Cerebellar nuclear complex (tissue), 1 donor: ENCODE data around the gene STEEP1.
A peak's percentile ranks its signal among the peaks of the same experiment; 100 is the strongest.
"Not testable (repeated sequence)": the region's sequence is repeated elsewhere in the genome, so short reads cannot be mapped to it uniquely, and the experiment has no call there.

Experiments
- DNase-seq, 2 experiments: peaks; one replicate each; lab custom pipeline; 2025; lab: John Stamatoyannopoulos, UW

STEEP1 gene

DNA sequence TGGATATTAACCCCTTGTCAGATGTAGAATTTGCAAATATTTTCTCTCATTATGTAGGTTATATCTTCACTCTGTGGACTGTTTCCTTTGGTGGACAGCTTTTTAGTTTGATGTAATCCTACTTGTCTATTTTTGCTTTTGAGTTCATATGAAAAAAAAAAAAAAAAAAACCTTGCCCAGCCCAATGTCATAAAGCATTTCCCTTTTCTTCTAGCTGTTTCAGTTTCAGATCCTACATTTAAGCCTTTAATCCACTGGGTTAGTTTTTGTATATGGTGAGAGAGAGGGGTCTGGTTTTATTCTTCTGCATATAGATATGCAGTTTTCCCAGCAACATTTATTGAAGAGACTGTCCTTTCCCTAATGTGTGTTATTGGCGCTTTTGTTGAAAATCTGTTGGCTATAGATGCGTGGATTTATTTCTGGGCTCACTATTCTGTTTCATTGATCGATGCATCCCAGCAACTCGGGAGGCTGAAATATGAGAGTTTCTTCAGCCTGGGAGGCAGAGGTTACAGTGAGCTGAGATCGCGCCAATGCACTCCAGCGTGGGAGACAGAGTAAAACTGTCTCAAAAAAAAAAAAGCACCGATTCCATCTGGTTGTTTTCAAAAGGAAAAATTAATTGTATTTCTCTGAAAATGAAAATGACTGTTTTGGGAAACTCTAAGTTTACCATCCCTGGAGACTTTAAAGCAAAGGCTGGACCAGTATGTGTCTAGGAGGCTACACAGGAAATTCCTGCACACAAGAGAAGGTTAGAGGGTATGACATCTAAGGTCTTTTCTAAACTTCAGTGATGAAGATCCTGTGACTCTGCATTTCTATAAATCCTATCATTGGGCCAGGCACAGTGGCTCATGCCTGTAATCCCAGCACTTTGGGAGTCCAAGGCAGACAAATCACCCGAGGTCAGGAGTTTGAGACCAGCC lies 35.6 kb downstream of the STEEP1 start:
- no peak for DNase-seq

DNA sequence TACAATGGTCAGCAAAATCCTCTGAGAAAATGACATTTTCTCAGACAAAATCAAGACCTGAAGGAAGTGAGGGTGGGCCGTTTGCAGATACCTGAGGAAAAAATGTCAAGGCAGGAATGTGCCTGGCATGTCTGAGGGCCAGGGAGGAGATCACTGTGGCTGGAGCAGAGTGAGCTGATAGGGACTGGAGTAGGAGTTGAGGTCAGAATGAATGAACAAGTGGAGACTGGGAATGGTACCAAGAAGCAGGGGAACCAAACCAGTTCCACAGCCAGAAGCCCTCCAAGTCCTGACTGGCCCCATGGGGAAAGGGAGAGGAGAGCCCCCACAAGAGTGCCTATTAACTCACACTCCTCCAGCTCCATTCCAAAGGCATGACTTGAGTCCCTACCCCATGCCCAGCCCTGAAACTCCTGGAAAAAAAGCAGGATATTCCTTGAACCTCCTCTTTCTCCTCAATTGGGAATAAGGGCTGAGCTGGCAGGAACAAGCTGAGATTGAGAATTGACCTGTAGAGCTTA lies 41.5 kb downstream of the STEEP1 start:
- DNase-seq: no peak

DNA sequence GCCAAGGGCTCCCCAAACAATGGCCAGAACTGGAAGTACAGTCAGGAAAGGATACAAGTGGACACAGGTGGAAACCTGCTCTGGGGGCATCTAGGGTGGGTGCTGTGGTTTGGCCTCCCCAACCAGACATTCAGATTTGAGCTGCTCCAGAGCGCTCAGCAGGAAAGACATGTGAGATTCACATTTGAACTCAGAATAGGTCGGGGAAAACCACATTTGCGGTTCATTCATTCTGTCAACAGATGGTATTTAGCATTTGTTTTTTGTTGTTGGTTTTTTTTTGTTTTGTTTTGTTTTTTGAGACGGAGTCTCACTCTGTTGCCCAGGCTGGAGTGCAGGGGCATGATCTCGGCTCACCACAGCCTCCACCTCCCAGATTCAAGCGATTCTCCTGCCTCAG lies 44.0 kb downstream of the STEEP1 start:
- no peak for DNase-seq

DNA sequence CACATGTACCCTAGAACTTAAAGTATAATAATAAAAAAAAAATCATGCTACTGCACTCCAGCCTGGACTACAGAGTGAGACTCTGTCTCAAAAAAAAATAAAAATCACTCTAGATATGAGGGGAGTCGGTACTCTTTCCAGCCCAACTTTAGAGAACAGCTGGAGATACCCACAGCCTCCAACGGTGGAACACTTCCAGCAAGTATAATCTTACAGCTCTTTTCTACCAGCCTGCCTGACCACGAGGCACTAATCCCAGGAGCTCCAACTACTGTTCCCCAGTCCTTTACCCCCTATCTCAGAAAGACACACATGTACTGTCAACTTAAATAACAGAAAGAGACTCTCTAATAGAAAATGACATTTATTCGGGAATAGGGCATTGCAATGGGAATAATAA lies 46.8 kb downstream of the STEEP1 start:
- no peak for DNase-seq

DNA sequence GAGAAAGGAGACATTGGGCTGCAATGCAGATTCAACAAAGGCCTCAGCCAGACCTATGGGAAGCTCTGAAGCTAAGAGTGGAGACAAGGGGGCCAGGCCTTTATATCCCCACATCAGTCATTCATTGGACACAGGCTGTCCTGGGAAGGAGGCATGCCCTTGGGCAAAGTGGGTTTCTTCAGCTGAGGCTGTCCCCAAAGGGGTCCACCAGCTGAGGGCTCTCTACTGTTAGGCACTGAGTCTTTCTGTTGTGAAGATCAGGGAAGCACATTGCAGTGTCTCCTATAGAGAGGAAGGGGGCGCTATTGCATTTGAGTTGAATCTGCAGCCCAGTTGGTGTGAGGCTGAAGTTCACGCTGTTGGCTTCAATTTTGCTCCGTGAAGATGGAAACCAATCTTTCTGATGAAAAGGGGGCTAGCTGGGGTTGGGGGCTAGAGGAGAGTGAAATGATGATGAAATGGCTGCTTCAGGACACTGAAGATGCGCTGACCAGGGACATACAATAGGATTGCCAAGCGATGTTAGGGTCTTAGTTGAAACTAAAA lies 49.0 kb downstream of the STEEP1 start:
- no peak for DNase-seq

DNA sequence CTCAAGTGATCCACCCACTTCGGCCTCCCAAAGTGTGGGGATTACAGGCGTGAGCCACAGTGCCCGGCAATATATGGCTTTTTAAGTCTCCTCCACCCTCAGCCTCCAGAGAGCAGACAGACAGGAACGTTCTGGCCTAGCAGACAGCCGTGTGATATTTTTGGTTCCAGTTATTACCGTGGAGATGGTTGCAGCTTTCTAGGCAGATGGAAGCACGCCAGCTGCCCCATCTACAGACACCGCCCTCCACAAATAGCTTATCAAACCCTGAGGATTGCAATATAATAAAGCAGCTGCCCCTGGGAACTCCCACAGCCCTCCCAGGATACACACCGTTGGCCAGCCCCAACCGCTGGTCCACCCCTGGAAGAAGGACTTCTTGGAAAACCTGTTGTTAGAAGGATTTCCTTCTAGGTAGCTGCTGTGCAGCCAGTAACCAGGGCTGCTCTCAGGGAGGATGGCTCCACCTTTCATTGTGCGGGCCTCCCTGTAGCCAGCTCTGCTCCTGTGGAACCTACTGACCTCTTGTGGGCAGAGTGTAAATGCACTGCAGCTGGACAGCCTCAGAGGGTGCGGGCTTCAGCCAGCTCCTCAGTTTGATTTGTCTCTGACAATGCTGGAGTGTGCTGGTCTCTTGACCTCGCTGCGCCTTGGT lies 52.9 kb downstream of the STEEP1 start:
- no peak for DNase-seq

DNA sequence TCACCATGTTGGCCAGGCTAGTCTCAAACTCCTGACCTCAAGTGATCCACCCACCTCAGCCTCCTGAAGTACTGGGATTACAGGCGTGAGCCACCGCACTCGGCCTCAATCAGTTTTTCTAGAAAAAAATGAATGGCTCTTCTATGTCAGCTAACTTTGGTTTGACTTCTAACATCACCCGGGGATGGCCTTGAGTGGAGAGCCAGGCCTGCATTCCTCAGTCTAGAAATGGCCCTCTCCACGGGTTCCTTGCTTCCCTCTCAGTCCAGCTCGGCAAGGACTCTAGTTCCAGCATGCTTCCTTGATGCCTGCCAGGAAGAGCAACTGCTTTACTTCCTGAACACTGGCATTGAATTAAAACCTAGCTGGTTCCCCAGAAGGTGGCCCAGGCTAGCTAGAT lies 58.0 kb downstream of the STEEP1 start:
- DNase-seq: no peak

DNA sequence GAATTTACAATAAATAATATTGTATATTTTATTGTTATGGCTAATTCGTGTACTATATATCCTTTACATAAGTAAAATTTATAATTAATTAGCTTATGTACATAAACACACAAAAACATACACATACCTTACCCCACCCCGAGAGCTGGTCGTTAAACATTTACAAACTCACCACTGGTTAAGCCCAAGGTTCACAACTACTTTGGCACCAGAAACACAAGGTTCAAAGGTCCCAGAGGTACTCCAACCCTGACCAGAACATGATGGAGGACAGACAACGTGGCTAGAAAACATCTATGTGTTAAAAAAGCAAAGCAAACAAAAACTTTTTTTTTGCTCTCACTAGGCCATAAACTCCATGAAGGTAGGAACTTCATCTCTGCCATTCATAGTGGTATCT lies 59.3 kb downstream of the STEEP1 start:
- DNase-seq: no peak

DNA sequence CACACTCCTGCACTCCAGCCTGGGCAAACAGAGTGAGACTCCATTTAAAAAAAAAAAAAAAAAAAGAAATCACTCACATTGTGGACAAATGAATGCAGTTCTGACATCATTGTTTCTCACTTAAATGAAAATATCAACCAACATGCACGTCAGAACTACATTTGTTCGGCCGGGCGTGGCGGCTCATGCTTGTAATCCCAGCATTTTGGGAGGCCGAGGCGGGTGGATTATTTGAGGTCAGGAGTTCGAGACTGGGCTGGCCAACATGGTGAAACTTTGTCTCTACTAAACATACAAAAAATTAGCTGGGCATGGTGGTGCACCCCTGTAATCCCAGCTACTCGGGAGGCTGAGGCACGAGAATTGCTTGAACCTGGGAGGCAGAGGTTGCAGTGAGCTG lies 60.1 kb downstream of the STEEP1 start:
- not testable (repeated sequence) for DNase-seq

DNA sequence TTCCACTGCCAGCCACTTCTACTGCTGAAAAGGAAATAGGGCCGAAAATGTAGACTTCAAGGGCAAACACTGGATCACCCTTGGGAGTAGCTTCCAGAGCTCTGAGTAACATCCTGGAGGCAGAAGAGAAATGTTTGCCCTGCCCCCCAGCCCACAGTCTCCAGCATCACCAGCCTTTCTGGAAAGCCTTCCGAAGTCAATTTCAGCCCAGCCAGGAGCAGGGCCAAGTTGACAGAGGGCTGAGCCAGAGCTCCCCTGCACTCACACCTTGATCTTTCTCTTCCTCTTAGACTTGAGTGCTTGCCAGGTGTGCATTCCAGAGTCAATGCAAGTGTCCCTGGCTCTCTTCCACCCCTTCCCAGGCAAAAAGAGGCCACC lies 61.7 kb downstream of the STEEP1 start:
- peak in 1 of 2 experiments; percentile 9 for DNase-seq

DNA sequence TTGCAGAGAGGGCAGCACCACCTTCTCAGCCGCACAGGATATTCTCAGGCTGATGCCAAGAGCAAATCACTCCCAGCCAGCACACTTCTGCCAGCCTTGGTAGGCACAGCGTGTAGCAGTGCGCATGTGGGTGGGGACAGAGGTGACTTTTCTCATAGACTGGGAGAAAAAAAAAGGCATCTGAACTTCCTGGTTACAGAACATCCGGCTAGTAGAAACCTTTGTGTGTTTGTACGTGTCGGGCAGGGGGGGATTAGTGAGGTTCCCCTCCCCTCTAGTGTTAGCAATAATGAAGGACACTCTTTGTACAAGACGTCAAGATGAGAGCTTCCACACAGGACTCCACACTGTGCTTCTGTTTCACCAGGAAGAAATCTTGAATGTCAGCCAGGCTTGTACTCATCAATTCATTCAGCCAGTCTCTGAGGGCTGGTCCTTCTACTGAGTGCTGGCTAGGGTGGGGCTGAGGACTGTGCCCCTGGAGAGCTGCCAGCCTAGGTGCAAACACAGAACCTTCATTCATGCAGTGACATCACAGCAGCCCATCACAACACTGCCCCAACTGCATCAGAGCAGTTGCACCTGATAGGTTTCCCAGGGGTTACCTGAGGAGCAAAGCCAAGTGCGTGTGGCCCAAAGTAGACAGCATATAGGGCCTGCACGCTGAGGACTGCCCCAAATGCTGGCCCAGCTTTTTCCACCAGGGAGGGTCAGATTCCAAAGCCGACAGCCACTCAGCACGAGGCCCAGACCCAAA lies 62.3 kb downstream of the STEEP1 start:
- no peak for DNase-seq

DNA sequence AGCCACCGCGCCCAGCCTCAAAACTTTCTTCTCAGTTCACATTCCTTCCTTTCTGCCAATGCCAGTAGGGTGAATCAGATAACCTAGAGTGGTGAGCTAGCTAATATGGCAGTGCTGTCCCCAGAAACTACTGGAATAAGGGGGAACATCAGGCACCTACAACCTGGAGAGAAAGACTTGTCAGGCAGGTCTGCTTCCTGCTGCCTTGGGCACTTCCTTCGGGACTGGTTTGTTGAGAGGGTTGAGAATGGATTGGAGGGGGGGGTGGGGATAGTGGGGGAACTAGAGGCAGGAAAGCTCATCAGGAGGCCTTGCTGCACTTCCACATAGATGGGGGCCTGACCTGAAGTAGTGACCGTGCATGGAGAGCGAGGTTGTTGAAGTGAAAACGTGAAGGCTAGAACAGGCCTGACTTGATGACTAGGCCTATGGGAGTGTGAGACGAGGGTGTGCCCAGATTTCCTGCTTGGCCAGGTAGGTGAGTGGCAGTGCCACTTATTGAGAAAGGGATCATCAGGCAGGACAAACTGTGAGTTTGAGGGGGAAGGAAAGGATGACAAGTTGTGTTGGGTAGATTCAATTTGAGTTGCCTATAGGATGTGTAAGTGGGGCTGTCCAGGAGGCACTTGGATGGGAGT lies 63.6 kb downstream of the STEEP1 start:
- no peak for DNase-seq

DNA sequence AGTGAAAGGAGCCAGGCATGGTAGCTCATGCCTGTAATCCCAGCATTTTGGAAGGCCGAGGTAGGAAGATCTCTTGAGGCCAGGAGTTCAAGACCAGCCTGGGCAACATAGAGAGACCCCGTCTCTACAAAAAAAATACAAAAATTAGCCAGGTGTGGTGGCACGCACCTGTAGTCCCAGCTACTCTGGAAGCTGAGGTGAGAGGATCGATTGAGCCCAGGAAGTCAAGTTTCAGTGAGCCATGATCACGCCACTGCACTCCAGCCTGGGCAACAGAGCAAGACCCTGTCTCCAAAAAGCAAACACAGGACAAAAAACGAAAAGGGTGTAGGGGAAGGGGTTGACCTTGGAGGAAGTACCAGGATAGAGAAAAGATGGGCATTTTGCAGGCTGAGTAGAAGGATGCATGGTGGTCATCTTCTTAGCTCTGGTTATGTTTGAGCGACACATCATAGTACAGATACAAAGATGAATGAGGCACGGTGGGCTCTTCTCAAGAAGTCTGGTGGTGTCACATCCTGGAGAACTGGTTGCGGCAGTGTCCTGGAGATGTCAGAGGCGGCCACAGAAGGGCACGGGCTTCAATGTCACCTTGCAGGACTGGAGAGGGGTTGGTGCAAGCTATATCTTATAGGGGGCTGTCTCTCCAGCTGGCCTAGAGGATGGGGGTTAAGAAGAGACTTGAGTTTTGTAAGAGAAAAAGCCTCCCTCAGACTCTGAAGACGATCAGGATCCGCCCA lies 65.0 kb downstream of the STEEP1 start:
- DNase-seq: no peak

DNA sequence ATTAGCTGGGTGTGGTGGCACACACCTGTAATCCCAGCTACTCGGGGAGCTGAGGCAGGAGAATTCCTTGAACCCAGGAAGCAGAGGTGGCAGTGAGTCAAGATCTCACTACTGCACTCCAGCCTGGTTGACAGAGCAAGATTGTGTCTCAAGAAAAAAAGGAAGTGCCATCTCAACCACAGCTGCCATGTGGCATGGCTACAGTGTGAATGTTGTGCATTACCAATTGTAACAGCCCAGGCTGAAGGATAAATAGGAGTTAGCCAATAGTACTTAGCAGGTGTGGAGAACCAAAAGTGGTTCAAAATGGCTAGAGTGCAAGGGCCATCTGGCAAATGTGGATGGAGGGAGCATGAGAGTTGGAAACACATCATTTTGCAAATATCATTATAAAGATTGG lies 68.0 kb downstream of the STEEP1 start:
- DNase-seq: no peak

DNA sequence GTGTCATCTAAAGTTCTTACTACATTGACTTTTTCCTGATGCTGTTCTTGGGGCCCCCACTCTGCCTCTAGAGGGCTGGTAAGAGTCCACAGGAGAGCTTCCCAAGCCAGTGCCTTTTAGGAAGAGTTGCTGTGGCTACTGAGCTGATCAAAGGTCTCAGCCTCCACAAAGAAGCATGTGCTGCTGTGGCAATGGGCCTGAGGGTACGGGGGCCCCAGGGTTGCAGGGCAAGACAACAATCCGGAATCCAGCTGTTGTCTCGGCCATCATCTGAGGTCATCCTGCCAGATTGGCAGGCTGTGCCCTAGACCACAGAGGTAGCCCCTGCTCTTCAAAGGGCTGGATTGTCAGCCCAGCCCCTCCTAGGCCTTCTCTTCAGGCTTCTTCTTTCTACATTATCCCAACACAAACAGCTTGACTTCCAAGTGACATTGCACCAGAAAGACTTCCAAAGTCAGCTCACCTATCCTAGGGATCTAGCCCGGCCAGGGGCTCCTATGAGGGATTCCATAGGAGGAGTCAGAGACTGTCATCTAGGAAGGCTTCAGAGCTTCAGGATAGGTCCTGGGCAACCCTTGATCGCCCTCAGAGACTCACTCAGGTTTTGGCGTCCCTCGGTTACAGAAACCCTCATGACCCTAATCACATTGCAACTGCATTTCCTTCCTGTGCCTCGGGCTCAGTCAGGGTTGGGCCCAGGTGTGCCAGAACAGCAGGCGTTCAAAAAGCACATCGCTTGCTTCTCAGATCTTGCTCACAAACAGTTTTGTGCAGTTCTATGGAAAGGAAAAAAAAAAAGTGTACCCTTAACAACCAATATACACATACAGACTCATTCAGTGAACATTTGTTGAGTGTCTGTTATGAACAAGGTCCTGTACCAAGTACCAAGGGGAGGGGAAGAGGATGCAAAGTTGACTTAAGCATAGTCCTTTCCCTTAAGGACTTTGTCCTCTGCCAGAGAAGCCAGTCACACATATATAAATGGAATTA lies 69.2 kb downstream of the STEEP1 start:
- no peak for DNase-seq

DNA sequence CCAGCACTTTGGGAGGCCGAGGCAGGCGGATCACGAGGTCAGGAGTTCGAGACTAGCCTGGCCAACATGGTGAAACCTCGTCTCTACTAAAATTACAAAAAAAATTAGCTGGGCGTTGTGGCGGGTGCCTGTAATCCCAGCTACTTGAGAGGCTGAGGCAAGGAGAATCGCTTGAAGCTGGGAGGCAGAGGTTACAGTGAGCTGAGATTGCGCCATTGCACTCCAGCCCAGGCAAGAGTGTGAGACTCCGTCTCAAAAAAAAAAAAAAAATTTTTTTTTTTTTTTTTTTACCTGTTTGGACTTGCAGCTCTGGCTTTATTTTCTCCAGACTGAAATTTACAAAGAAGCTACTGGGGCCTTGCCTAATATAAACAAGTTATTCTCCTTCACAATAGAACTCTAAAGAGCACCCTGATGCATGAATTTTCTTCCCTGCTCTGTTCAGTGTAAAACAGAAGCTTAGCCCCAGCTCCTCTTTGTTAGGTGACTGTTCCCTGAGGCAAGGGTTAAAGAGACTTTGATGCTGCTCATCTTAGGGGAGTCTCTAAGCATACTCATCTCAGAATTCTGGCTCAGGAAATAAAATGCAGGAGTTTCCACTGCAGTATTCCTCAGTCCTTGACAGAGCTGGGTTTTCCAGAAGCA lies 71.2 kb downstream of the STEEP1 start:
- DNase-seq: not testable (repeated sequence)

DNA sequence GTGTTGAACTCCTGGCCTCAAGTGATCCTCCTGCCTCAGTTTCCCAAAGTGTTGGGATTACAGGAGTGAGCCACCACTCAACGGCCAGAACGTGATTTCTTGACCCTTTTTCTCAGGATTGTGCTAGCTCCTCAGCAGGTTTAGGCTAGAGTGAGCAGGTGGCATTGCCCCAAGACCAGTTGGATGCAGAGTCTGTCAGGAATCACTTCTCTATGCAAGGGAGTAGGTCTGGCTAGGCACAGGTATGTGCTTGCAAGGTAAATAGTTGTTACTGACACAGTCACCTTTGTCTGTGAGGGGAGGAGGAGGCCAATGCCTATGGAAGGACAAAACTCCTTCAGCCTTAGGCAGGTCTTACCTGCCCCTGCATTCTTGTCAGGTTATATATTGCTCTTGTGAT lies 72.7 kb downstream of the STEEP1 start:
- no peak for DNase-seq

DNA sequence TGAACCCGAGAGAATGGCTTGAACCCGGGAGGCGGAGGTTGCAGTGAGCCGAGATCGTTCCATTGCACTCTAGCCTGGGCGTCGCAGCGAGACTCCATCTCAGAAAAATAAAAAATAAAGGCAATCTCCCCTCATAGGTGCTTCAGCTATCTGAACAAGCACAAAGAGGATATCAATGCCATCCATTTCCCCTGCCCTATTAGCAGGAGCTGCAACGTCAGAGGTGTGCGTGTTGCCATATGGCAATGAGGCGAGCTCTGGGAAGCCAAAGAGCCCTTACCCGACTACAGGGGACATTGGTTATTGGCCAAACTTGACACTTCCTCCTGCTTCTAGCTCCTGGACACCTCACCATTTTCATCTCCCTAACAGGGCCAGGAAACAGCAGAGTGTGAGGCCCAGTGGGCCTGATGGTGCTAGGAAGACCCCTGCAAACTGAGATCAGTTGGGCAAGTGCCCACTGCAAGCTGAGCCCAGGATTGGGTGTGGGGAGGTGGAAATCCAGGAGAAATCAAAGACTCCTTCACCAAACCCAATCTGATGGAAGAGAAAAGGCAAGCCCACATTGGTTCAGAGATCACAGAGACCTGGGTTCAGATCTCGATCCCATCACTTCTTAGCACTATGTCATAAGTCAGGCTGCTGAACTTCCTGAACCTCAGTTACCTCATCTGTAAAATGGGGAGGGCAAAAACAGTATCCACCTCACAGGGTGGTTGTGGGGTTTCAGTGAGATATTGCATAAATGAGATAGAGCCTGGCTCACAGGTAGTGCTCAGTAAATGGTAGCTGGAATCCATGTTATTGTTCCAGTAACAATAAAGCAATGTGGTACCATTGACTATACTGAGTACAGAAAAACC lies 75.8 kb downstream of the STEEP1 start:
- no peak for DNase-seq
